NCI-H2107 treated with DMSO at 0.1 percent for 48 hours (cell line): ENCODE results near the gene USB1.

ENCODE experiments used
- DNase-seq: peaks from one replicate; lab custom pipeline; 2025; ENCODE audit not compliant: unreplicated experiment; lab: John Stamatoyannopoulos, UW

USB1 gene

GRCh38 chr16:58000706-58001676 is at the start of gene USB1:
TSS of gene USB1 (plus strand) at chr16:58001407. CDS start at chr16:58001484, 77 bp downstream.
- peak; percentile 35 for DNase-seq

- no peak for DNase-seq
These were observed 48.3 kb upstream of the USB1 start for GRCh38 chr16:57952909-57953308.

GRCh38 chr16:57953857-57954256 is 47.4 kb upstream of the USB1 start:
- DNase-seq = no peak

- DNase-seq = no peak
These were observed 45.5 kb upstream of the USB1 start for GRCh38 chr16:57955572-57956188.

- DNase-seq = no peak
These were observed 44.9 kb upstream of the USB1 start for GRCh38 chr16:57956270-57956808.

- no peak for DNase-seq
These were observed 44.1 kb upstream of the USB1 start for GRCh38 chr16:57956924-57957672.

GRCh38 chr16:57957673-57958392 is 43.4 kb upstream of the USB1 start:
- DNase-seq = no peak

GRCh38 chr16:57958544-57958943 is 42.7 kb upstream of the USB1 start:
- DNase-seq = no peak

GRCh38 chr16:57959121-57959520 is 42.1 kb upstream of the USB1 start:
- no peak for DNase-seq

- no peak for DNase-seq
These were observed 41.4 kb upstream of the USB1 start for GRCh38 chr16:57959804-57960203.

GRCh38 chr16:57960310-57960709 is 40.9 kb upstream of the USB1 start:
- no peak for DNase-seq

- no peak for DNase-seq
These were observed 40.3 kb upstream of the USB1 start for GRCh38 chr16:57960826-57961472.

GRCh38 chr16:57961538-57961937 is 39.7 kb upstream of the USB1 start:
- no peak for DNase-seq

GRCh38 chr16:57962046-57962445 is 39.2 kb upstream of the USB1 start:
- DNase-seq = no peak

GRCh38 chr16:57962756-57963155 is 38.5 kb upstream of the USB1 start:
- DNase-seq = no peak

GRCh38 chr16:57964157-57964700 is 37.0 kb upstream of the USB1 start:
- no peak for DNase-seq

- DNase-seq = no peak
These were observed 34.9 kb upstream of the USB1 start for GRCh38 chr16:57966204-57966771.

GRCh38 chr16:57966986-57967385 is 34.2 kb upstream of the USB1 start:
- DNase-seq = no peak

- DNase-seq = no peak
These were observed 33.3 kb upstream of the USB1 start for GRCh38 chr16:57967916-57968315.
